SJSA1 (cell line): ENCODE data around the gene OTUD3. TPM values are rescaled to one million over a fixed set of nuclear protein-coding genes. Genes with fewer than 3 reads are reported as not detected.
A peak's percentile ranks its signal among the peaks of the same experiment; 100 is the strongest.
"Not testable (repeated sequence)": the region's sequence is repeated elsewhere in the genome, so short reads cannot be mapped to it uniquely, and the experiment has no call there.

Experiments
- DNase-seq, 2 experiments: peaks; one replicate each; pipeline ENCODE4 v3.0.0-alpha.2; 2015 to 2020; ENCODE audit warnings: low spot score in 2 of 2, low read depth in 1 of 2
- H3K27ac ChIP-seq: fragments of 250-450 bp; sonication (Bioruptor Pico); 2 replicates; pipeline ENCODE4 v1.5.1; 2020; ENCODE audit warnings: mild to moderate bottlenecking, moderate library complexity
- H3K27me3 ChIP-seq: fragments of 250-450 bp; sonication (Bioruptor Pico); replicated peaks from 2 replicates; pipeline ENCODE4 v1.5.1; 2020; ENCODE audit warnings: mild to moderate bottlenecking, moderate library complexity
- H3K36me3 ChIP-seq: fragments of 250-450 bp; sonication (Bioruptor Pico); 2 replicates; pipeline ENCODE4 v1.5.1; 2020; ENCODE audit warnings: mild to moderate bottlenecking
- H3K4me1 ChIP-seq: fragments of 250-450 bp; sonication (Bioruptor Pico); replicated peaks from 2 replicates; pipeline ENCODE4 v1.6.1; 2021; ENCODE audit warnings: mild to moderate bottlenecking
- H3K4me3 ChIP-seq: fragments of 250-450 bp; sonication (Bioruptor Pico); 2 replicates; pipeline ENCODE4 v1.5.1; 2020; ENCODE audit warnings: mild to moderate bottlenecking
- H3K9me3 ChIP-seq: fragments of 250-450 bp; sonication (Bioruptor Pico); replicated peaks from 2 replicates; pipeline ENCODE4 v1.5.1; 2020; ENCODE audit warnings: mild to moderate bottlenecking
- total RNA-seq: library from RNA; depleted of rRNA; stranded (reverse); fragments of >200 nt; shearing (Covaris generic); gene quantifications from 2 replicates; pipeline ENCODE4 v1.2.3, GENCODE V29; 2014

The OTUD3 gene
- total RNA-seq, 1 experiment from 2014 or later = 10.1 TPM

DNA sequence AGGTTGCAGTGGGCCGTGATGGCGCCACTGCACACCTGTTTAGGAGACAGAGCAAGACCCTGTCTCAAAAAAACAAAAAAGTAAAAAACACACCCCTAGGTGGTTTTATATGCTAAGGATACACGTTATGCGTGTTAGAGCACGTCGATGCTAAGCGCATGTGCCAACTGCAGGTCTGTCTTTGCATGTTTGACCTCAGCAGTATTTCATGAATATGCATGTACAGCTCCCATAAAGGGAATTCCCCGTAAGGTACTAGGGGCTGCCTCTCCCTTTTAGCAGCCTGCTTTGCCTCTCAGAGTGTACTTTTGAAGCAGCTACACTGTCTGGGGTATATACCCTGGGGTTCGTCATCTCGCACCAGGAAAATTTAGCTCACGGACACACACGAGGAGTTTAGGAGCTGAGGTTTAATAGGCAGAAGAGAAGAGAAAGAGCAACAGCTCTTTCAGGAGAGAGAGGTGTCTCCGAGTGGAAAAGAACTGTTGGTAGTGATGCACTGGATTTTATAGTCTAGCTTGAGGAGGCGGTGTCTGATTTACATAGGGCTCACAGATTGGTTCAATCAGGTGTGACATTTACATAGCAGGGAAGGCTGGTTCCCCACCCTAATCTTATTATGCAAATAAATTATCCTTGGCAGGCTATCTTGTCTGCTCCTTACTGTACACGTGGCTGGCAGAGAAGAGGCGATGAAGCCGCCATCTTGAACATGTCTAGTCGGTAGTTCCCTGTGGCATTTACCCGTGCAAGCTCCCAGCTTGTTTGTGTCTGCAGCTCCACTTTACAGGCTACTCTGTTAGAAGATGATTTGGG lies 4.2 kb upstream of the OTUD3 start:
- H3K4me3 ChIP-seq = no peak overlapping the region
- no peaks in the 10 kb centered on the region for H3K9me3 ChIP-seq
- no peak overlapping the region for H3K27ac ChIP-seq
- peaks cover 2% of the 10 kb centered on the region for H3K4me1 ChIP-seq
- H3K27me3 ChIP-seq = peaks cover 3% of the 10 kb centered on the region; the same call in 1 of the 2 replicates
- peaks cover 8% of the 10 kb centered on the region for H3K36me3 ChIP-seq
- peak in 1 of 2 experiments; percentile 20 for DNase-seq

DNA sequence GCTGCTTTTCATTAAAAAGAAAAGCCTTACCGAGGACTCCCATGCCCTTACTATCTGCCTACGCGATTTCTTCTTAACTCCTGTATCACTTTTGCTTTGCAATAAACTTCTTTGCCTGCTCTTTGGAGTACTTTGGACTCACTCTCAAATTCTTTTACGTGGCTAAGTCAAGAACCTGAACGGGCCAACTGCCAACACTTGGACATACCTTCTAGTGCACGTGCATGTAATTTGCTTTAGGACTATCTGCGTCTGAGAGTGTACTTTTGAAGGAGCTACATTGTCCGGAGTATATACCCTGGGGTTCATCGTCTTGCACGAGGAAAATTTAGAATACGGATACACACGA lies 3.6 kb upstream of the OTUD3 start:
- H3K4me3 ChIP-seq = no peak overlapping the region
- peak in 1 of 2 experiments; percentile 19 for DNase-seq
- peaks cover 3% of the 10 kb centered on the region; the same call in 1 of the 2 replicates for H3K27me3 ChIP-seq
- no peaks in the 10 kb centered on the region for H3K9me3 ChIP-seq
- H3K4me1 ChIP-seq = peaks cover 7% of the 10 kb centered on the region
- H3K36me3 ChIP-seq = peaks cover 8% of the 10 kb centered on the region
- no peak overlapping the region for H3K27ac ChIP-seq

GRCh38 chr1:19879227-19879626 lies 3.0 kb upstream of the OTUD3 start:
- Histone ChIP-seq H3K4me3 (no peak overlapping the region), H3K9me3 (no peaks in the 10 kb centered on the region), H3K4me1 (peaks cover 14% of the 10 kb centered on the region)

GRCh38 chr1:19879661-19880060 lies 2.5 kb upstream of the OTUD3 start:
- no peak for DNase-seq
- Histone ChIP-seq H3K9me3 (no peaks in the 10 kb centered on the region), H3K4me1 (peaks cover 16% of the 10 kb centered on the region), H3K27ac (no peak overlapping the region), H3K4me3 (no peak overlapping the region), H3K36me3 (peaks cover 18% of the 10 kb centered on the region), H3K27me3 (peaks cover 3% of the 10 kb centered on the region; the same call in 1 of the 2 replicates)

More at GRCh38 chr1:19879227-19879626, 3.0 kb upstream of the OTUD3 start:
- Histone ChIP-seq H3K27me3 (peaks cover 3% of the 10 kb centered on the region; the same call in 1 of the 2 replicates), H3K27ac (no peak overlapping the region), H3K36me3 (peaks cover 14% of the 10 kb centered on the region)
- DNase-seq = no peak

DNA sequence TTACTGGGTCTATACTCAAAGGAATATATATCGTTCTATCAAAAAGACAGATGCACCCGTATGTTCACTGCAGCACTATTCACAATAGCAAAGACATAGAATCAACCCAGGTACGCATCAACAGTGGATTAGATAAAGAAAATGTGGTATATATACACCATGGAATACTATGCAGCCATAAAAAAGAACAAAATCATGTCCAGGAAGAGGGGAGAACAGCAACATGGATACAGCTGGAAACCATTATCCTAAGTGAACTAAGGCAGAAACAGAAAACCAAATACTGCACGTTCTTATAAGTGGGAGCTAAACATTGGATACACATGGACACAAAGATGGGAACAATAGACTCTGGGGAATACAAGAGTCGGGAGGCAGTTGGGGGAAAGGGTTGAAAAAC lies 1.4 kb upstream of the OTUD3 start:
- H3K4me3 ChIP-seq = not testable (repeated sequence)

DNA sequence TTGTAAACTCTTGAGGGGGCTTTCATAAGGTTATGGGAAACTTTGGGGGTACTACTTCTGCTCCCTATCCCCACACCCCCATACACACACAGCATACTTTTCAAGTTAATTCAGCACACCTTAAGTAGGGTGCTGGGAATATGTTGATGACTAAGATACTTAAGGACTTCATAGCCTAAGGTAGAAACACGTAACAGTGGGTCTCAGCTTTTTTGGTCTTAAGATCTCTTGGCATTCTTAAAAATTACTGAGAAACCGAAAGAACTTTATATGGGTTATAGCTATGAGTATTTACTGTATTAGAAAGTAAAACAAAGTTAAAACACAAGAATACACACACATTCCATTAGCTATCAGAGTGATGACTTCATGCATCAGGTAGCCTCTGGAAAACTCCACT lies 2.1 kb downstream of the OTUD3 start:
- Histone ChIP-seq H3K27me3 (no peaks in the 10 kb centered on the region), H3K4me1 (peaks cover 24% of the 10 kb centered on the region), H3K36me3 (peaks cover 39% of the 10 kb centered on the region), H3K27ac (no peak overlapping the region), H3K9me3 (no peaks in the 10 kb centered on the region), H3K4me3 (no peak overlapping the region)
- no peak for DNase-seq

More for the DNA sequence above, 1.4 kb upstream of the OTUD3 start:
- Histone ChIP-seq H3K36me3 (peaks cover 24% of the 10 kb centered on the region), H3K4me1 (peaks cover 16% of the 10 kb centered on the region)
- H3K27me3 ChIP-seq, H3K9me3 ChIP-seq, H3K27ac ChIP-seq, DNase-seq: not testable (repeated sequence)

- no peak overlapping the region for H3K4me3 ChIP-seq
- H3K4me1 ChIP-seq = peaks cover 33% of the 10 kb centered on the region
- H3K27ac ChIP-seq = no peak overlapping the region
- peaks cover 47% of the 10 kb centered on the region for H3K36me3 ChIP-seq
- H3K9me3 ChIP-seq = no peaks in the 10 kb centered on the region
- H3K27me3 ChIP-seq = no peaks in the 10 kb centered on the region
- DNase-seq = no peak
Measured at GRCh38 chr1:19885821-19886220, 3.6 kb downstream of the OTUD3 start.

- no peaks in the 10 kb centered on the region for H3K9me3 ChIP-seq
- peaks cover 49% of the 10 kb centered on the region for H3K4me1 ChIP-seq
- H3K27ac ChIP-seq = no peak overlapping the region
- no peak overlapping the region for H3K4me3 ChIP-seq
- no peak for DNase-seq
- H3K27me3 ChIP-seq = no peaks in the 10 kb centered on the region
- peaks cover 61% of the 10 kb centered on the region for H3K36me3 ChIP-seq
Measured at GRCh38 chr1:19888112-19888511, 5.9 kb downstream of the OTUD3 start.

DNA sequence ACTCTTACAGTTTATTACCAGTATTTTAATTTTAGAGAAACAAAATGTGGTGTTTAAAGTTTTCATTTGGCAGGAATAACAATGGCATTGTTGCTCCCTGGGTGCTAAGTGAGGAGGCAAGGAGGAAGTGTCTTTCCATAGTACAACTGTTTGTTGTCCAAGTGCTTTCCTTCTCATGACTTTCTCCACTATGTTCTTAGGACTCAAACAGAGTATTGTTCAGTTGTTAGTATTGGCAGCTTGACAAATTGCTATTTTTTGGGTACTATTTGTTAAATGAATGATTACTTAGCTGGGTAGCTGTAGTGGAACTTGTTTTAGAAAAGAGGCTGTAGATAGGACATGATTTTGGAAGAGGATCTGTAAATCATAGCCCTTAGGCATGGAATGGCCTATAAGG lies 7.5 kb downstream of the OTUD3 start:
- Histone ChIP-seq H3K27ac (0 out of 2 replicates have a peak overlapping the region, but pooled peaks have one; percentile 5), H3K4me3 (no peak overlapping the region), H3K27me3 (no peaks in the 10 kb centered on the region), H3K36me3 (peaks cover 67% of the 10 kb centered on the region), H3K9me3 (no peaks in the 10 kb centered on the region), H3K4me1 (peaks cover 36% of the 10 kb centered on the region)
- DNase-seq = no peak

- Histone ChIP-seq H3K4me1 (peaks cover 36% of the 10 kb centered on the region), H3K27ac (no peak overlapping the region), H3K36me3 (peaks cover 78% of the 10 kb centered on the region), H3K27me3 (no peaks in the 10 kb centered on the region), H3K9me3 (no peaks in the 10 kb centered on the region), H3K4me3 (no peak overlapping the region)
- no peak for DNase-seq
Measured at GRCh38 chr1:19892129-19892528, 9.9 kb downstream of the OTUD3 start.

GRCh38 chr1:19892628-19893168 lies 10.5 kb downstream of the OTUD3 start:
- H3K27ac ChIP-seq = no peak overlapping the region
- H3K27me3 ChIP-seq = no peaks in the 10 kb centered on the region
- no peak overlapping the region for H3K4me3 ChIP-seq
- peaks cover 77% of the 10 kb centered on the region for H3K36me3 ChIP-seq
- H3K9me3 ChIP-seq = no peaks in the 10 kb centered on the region
- H3K4me1 ChIP-seq = peaks cover 36% of the 10 kb centered on the region
- DNase-seq = no peak

DNA sequence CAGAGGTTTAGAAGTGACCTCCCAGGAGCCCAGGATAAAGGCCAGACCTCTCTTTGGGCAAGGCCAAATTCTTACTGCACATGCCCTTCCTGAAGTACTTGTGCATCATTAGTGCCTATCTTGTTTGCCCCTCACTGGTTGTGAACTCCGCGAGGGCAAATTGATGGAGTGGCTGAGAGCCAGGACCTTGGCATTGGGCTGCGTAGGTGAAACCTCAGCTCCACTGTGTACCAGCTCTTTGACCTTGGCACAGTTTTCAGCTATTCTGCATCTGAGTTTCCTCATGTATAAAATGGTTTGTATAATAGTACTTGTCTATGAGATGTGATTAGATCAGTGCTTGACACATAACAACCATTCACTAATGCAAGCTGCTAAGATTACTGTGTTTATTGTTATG lies 11.5 kb downstream of the OTUD3 start:
- peaks cover 78% of the 10 kb centered on the region for H3K36me3 ChIP-seq
- peaks cover 33% of the 10 kb centered on the region for H3K4me1 ChIP-seq
- no peak overlapping the region for H3K4me3 ChIP-seq
- no peak overlapping the region for H3K27ac ChIP-seq
- H3K9me3 ChIP-seq = no peaks in the 10 kb centered on the region
- no peak for DNase-seq
- no peaks in the 10 kb centered on the region for H3K27me3 ChIP-seq

DNA sequence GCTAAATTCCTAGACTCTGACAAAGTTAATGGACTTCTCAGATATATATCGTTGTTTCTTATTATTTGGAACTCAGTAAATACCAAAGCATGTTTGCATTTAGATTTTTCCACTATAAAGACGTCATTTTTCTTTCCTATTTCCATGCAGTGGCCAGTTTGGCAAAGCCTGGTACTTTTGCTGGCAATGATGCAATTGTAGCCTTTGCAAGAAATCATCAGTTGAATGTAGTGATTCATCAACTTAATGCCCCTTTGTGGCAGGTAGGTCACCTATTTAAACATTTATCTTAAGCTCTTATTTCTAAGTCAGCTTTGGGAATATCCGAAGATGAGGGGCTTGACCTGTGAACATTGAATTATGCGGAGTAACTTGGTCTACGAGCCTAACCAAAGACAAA lies 12.0 kb downstream of the OTUD3 start:
- DNase-seq = no peak
- H3K4me3 ChIP-seq = no peak overlapping the region
- H3K27ac ChIP-seq = no peak overlapping the region
- peaks cover 82% of the 10 kb centered on the region for H3K36me3 ChIP-seq
- no peaks in the 10 kb centered on the region for H3K9me3 ChIP-seq
- H3K27me3 ChIP-seq = no peaks in the 10 kb centered on the region
- peaks cover 28% of the 10 kb centered on the region for H3K4me1 ChIP-seq

GRCh38 chr1:19901653-19902052 lies 19.5 kb downstream of the OTUD3 start:
- no peak overlapping the region for H3K27ac ChIP-seq
- H3K36me3 ChIP-seq = peaks cover 89% of the 10 kb centered on the region
- H3K4me3 ChIP-seq = no peak overlapping the region
- H3K4me1 ChIP-seq = no peaks in the 10 kb centered on the region
- no peaks in the 10 kb centered on the region; the same call in 1 of the 2 replicates for H3K9me3 ChIP-seq
- no peak for DNase-seq
- H3K27me3 ChIP-seq = no peaks in the 10 kb centered on the region
